Purkinje cell (primary cell): ENCODE measurements around the gene ADH6. TPM values are rescaled to one million over a fixed set of nuclear protein-coding genes. Genes with fewer than 3 reads are reported as not detected.

Experiments used
- polyA plus RNA-seq: library from polyadenylated mRNA; unstranded; fragments of >200 nt; fragmentation: Nextera tagmentation; gene quantifications from 2 replicates; pipeline ENCODE4 v1.2.1, GENCODE V29; 2014

ADH6 gene
- polyA plus RNA-seq = not detected in 2 replicates

GRCh38 chr4:99219072-99219471 lies at the start of gene ADH6:
Gene ADH6 (minus strand): TSS chr4:99219246. CDS start chr4:99219152, 94 bp downstream.

Other genes with a start within 250 kb of the ADH6 start
- gene METAP1, start 223.5 kb downstream of the ADH6 start, polyA plus RNA-seq = 31.9 and 32.0 TPM in 2 replicates
- gene ADH5, start 130.5 kb downstream of the ADH6 start, polyA plus RNA-seq = 66.4 and 80.7 TPM in 2 replicates
- gene ADH4, start 74.9 kb downstream of the ADH6 start, polyA plus RNA-seq = not detected in 2 replicates
- not detected in 2 replicates for gene ADH1A, start 71.7 kb upstream of the ADH6 start, polyA plus RNA-seq
- gene ADH1B, start 102.2 kb upstream of the ADH6 start, polyA plus RNA-seq = not detected in 2 replicates
- not detected in 2 replicates for gene ADH1C, start 133.5 kb upstream of the ADH6 start, polyA plus RNA-seq
- not detected in 2 replicates for gene ADH7, start 216.1 kb upstream of the ADH6 start, polyA plus RNA-seq